CD14-positive monocyte (primary cell): ENCODE measurements around the gene GDF11. TPM values are rescaled to one million over a fixed set of nuclear protein-coding genes. Genes with fewer than 3 reads are reported as not detected.

Experiments used
- DNase-seq, 3 donors: peaks; one replicate each; pipeline ENCODE4 v3.0.0-alpha.2; 2011 to 2022
- H2AFZ ChIP-seq: 2 replicates; pipeline ENCODE4 v1.6.0; 2012; ENCODE audit warnings: mild to moderate bottlenecking, low read depth, low read length, inconsistent platforms; ENCODE audit not compliant: insufficient read depth, poor library complexity, severe bottlenecking
- H3K27ac ChIP-seq, 2 donors: 1 replicate in 1 of 2; 2 replicates in 1 of 2; pipeline ENCODE4 v1.5.1; 2012 to 2013; ENCODE audit warnings: low read length in 2 of 2, control low read depth in 1 of 2, inconsistent platforms in 1 of 2, low read depth in 1 of 2, mild to moderate bottlenecking in 1 of 2
- H3K27me3 ChIP-seq, 2 donors: one replicate each; pipeline versions ENCODE4 v1.6.0 to v1.6.1; 2011 to 2013; ENCODE audit warnings: low read length in 2 of 2; ENCODE audit not compliant: control insufficient read depth in 2 of 2, insufficient read depth in 2 of 2
- H3K36me3 ChIP-seq, 2 donors: replicated peaks in 1 of 2; 1 replicate in 1 of 2; 2 replicates in 1 of 2; pipeline versions ENCODE4 v1.5.1 to v1.6.1; 2012 to 2013; ENCODE audit warnings: low read length in 2 of 2, control low read depth in 1 of 2, inconsistent platforms in 1 of 2, mild to moderate bottlenecking in 1 of 2; ENCODE audit not compliant: insufficient read depth in 2 of 2, control insufficient read depth in 1 of 2
- H3K4me1 ChIP-seq, 2 donors: 1 replicate in 1 of 2; 2 replicates in 1 of 2; pipeline versions ENCODE4 v1.5.1 to v1.6.1; 2012 to 2013; ENCODE audit warnings: low read length in 2 of 2, control low read depth in 1 of 2, inconsistent platforms in 1 of 2, mild to moderate bottlenecking in 1 of 2, moderate library complexity in 1 of 2; ENCODE audit not compliant: insufficient read depth in 2 of 2, control insufficient read depth in 1 of 2
- H3K4me2 ChIP-seq: replicated peaks from 2 replicates; pipeline ENCODE3; 2012; ENCODE audit warnings: low read length, moderate library complexity, mild to moderate bottlenecking; ENCODE audit not compliant: poor library complexity, severe bottlenecking; ENCODE audit errors: extremely low read depth
- H3K4me3 ChIP-seq, 3 experiments: fragments of 200-600 bp in 1 of 3; sonication (generic) in 1 of 3; replicated peaks in 1 of 3; 1 replicate in 2 of 3; 2 replicates in 1 of 3; pipeline ENCODE4 v1.5.1; 2011 to 2013; ENCODE audit warnings: low read length in 3 of 3, mild to moderate bottlenecking in 3 of 3, control low read depth in 2 of 3, low read depth in 2 of 3, inconsistent platforms in 1 of 3, moderate library complexity in 1 of 3
- H3K79me2 ChIP-seq: 2 replicates; pipeline ENCODE4 v1.6.0; 2012; ENCODE audit warnings: mild to moderate bottlenecking, control low read depth, inconsistent platforms, low read length, moderate library complexity; ENCODE audit not compliant: insufficient read depth
- H3K9ac ChIP-seq: 2 replicates; pipeline ENCODE4 v1.6.0; 2017; ENCODE audit warnings: low read length, mild to moderate bottlenecking; ENCODE audit not compliant: insufficient read depth, poor library complexity, severe bottlenecking
- H3K9me3 ChIP-seq, 2 donors: replicated peaks in 1 of 2; 1 replicate in 1 of 2; 2 replicates in 1 of 2; pipeline versions ENCODE4 v1.5.1 to v1.6.1; 2012 to 2013; ENCODE audit warnings: low read length in 2 of 2, control low read depth in 1 of 2; ENCODE audit not compliant: control insufficient read depth in 1 of 2, insufficient read depth in 1 of 2
- H4K20me1 ChIP-seq: 2 replicates; pipeline ENCODE4 v1.6.0; 2012; ENCODE audit warnings: mild to moderate bottlenecking, low read length, control low read depth, moderate library complexity; ENCODE audit not compliant: insufficient read depth
- H3K27ac Mint-ChIP-seq, 7 donors: one replicate each; pipeline ENCODE4 v1.8.0; 2020; ENCODE audit warnings: mild to moderate bottlenecking in 7 of 7, mixed read lengths in 7 of 7, moderate library complexity in 6 of 7, inconsistent platforms in 2 of 7
- H3K27me3 Mint-ChIP-seq, 3 donors: one replicate each; pipeline ENCODE4 v1.8.0; 2021 to 2022; ENCODE audit warnings: low read depth in 3 of 3, mild to moderate bottlenecking in 3 of 3, mixed read lengths in 3 of 3, moderate library complexity in 3 of 3, inconsistent platforms in 1 of 3
- H3K36me3 Mint-ChIP-seq, 2 donors: one replicate each; pipeline ENCODE4 v1.8.0; 2020; ENCODE audit warnings: mixed read lengths in 2 of 2, inconsistent platforms in 1 of 2, mild to moderate bottlenecking in 1 of 2
- H3K4me1 Mint-ChIP-seq: one replicate; pipeline ENCODE4 v1.8.0; 2020; ENCODE audit warnings: mild to moderate bottlenecking, mixed read lengths
- H3K4me3 Mint-ChIP-seq, 2 donors: one replicate each; pipeline ENCODE4 v1.8.0; 2020; ENCODE audit warnings: mild to moderate bottlenecking in 2 of 2, mixed read lengths in 2 of 2, moderate library complexity in 1 of 2
- H3K9me3 Mint-ChIP-seq, 7 donors: one replicate each; pipeline ENCODE4 v1.8.0; 2020 to 2022; ENCODE audit warnings: mixed read lengths in 7 of 7, mild to moderate bottlenecking in 6 of 7, moderate library complexity in 6 of 7, inconsistent platforms in 2 of 7
- WGBS: methylation state at CpG from one replicate; pipeline ENCODE4 v1.1.5; 2013; ENCODE audit warnings: missing lambda C conversion rate; ENCODE audit not compliant: insufficient coverage; 5-methylcytosine and 5-hydroxymethylcytosine counted together
- intact Hi-C, 2 donors: fragments of 100-400 bp; cut with micrococcal nuclease; formaldehyde crosslinking; loops; one replicate each; pipeline versions ENCODE4 v1.15.0 to v1.15.1; 2023
- polyA plus RNA-seq, 3 donors: library from polyadenylated mRNA; depleted of rRNA in 1 of 3; unstranded in 2 of 3; stranded (reverse) in 1 of 3; fragments of 300-500 nt in 2 of 3; fragments of >200 nt in 1 of 3; fragmentation: Illumina TruSeq in 2 of 3; gene quantifications; 1 replicate in 2 of 3; 2 replicates in 1 of 3; pipeline ENCODE4 v1.2.3, GENCODE V29; 2012 to 2021
- small RNA-seq: library from RNA; depleted of rRNA; stranded (forward); fragments of <200 nt; gene quantifications from one replicate; pipeline ENCODE3, GENCODE V24; 2012; ENCODE audit warnings: low read depth; ENCODE audit not compliant: insufficient read length
- TF ChIP-seq, protein P1 (sequence below): fragments of 200-600 bp; IDR thresholded peaks from one replicate; pipeline ENCODE4 v1.8.0; 2022; ENCODE audit warnings: antibody characterized with exemption, mild to moderate bottlenecking

Gene GDF11
- polyA plus RNA-seq, 3 donors = 0.08 to 0.09 (median 0.09) TPM

DNA sequence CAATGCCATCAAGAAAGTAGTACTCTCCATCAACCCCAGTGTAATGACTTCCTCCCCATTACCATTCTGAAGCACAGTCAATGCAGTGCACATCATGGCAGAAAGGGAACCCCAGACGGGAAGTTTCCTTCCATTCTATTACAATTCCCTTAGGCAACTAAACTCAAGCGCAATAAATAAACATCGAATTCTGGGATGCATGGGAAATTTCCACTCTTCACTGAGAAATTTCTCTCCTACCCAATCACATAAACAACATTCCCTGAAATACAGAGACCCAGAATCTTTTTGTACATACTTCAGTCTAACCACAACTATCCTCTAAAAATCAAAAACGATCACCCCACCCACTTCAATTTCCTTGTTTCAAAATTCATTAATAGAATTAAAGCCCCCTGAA lies 54.6 kb downstream of the GDF11 start:
- no peaks in the 10 kb centered on the region for H3K27me3 ChIP-seq
- intact Hi-C loops = no loop called here

More for the DNA sequence above, 54.6 kb downstream of the GDF11 start:
- H3K36me3 Mint-ChIP-seq = peaks cover 76 to 92% of the 10 kb centered on the region in 2 donors
- peaks cover 21% of the 10 kb centered on the region for H3K79me2 ChIP-seq
- no peak overlapping the region for H2AFZ ChIP-seq
- H3K27ac Mint-ChIP-seq = peak overlapping the region in 1 of 7 donors; percentile 0
- peaks cover 0 to 2% (median 0%) of the 10 kb centered on the region in 3 donors for H3K27me3 Mint-ChIP-seq
- TF ChIP-seq, protein P1, sequence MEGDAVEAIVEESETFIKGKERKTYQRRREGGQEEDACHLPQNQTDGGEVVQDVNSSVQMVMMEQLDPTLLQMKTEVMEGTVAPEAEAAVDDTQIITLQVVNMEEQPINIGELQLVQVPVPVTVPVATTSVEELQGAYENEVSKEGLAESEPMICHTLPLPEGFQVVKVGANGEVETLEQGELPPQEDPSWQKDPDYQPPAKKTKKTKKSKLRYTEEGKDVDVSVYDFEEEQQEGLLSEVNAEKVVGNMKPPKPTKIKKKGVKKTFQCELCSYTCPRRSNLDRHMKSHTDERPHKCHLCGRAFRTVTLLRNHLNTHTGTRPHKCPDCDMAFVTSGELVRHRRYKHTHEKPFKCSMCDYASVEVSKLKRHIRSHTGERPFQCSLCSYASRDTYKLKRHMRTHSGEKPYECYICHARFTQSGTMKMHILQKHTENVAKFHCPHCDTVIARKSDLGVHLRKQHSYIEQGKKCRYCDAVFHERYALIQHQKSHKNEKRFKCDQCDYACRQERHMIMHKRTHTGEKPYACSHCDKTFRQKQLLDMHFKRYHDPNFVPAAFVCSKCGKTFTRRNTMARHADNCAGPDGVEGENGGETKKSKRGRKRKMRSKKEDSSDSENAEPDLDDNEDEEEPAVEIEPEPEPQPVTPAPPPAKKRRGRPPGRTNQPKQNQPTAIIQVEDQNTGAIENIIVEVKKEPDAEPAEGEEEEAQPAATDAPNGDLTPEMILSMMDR = no peak
- H3K9ac ChIP-seq = no peak overlapping the region
- H3K36me3 ChIP-seq = peaks cover 92 to 100% of the 10 kb centered on the region in 2 donors
- no peaks in the 10 kb centered on the region for H3K9me3 Mint-ChIP-seq
- no peaks in the 10 kb centered on the region for H3K9me3 ChIP-seq
- no peaks in the 10 kb centered on the region for H3K4me1 Mint-ChIP-seq
- no peak for DNase-seq
- peaks cover 45% of the 10 kb centered on the region for H4K20me1 ChIP-seq
- no peak overlapping the region for H3K4me3 ChIP-seq
- no peaks in the 10 kb centered on the region for H3K4me1 ChIP-seq
- 85% methylated on average over 3 of the region's 4 CpGs for WGBS
- no peak overlapping the region for H3K27ac ChIP-seq
- H3K4me3 Mint-ChIP-seq = no peak overlapping the region
- H3K4me2 ChIP-seq = no peak overlapping the region

Small RNA genes lying within 50 kb of the gene (small RNA-seq; reads per million reads assigned to genes)
- gene AC009779.1 (not detected), gene RF00017 (not detected)

Other genes with a start within 250 kb of the GDF11 start
- gene OR6C4, start 193.5 kb upstream of the GDF11 start, polyA plus RNA-seq = not detected
- not detected for gene OR2AP1, start 170.7 kb upstream of the GDF11 start, polyA plus RNA-seq
- not detected for gene OR10P1, start 106.2 kb upstream of the GDF11 start, polyA plus RNA-seq
- gene ITGA7, start 35.2 kb upstream of the GDF11 start, polyA plus RNA-seq = 1 to 10 TPM in 1 of 3 donors, under 1 TPM in 2; 0.23 to 3.3 (median 0.55) TPM
- gene BLOC1S1, start 27.1 kb upstream of the GDF11 start, polyA plus RNA-seq = 100 to 1,000 TPM; 222 to 358 (median 223) TPM
- 10 to 100 TPM in 1 of 3 donors, 1 to 10 TPM in 2; 1.2 to 10.4 (median 1.2) TPM for gene RDH5, start 22.7 kb upstream of the GDF11 start, polyA plus RNA-seq
- gene CD63, start 14.1 kb upstream of the GDF11 start, polyA plus RNA-seq = 1,000 to 10,000 TPM in 1 of 3 donors, 100 to 1,000 TPM in 2; 336 to 1,099 (median 988) TPM
- gene SARNP, start 74.6 kb downstream of the GDF11 start, polyA plus RNA-seq = 100 to 1,000 TPM in 1 of 3 donors, 10 to 100 TPM in 2; 28.9 to 139 (median 98.6) TPM
- 100 to 1,000 TPM in 2 of 3 donors, 10 to 100 TPM in 1; 15.5 to 140 (median 137) TPM for gene ORMDL2, start 74.9 kb downstream of the GDF11 start, polyA plus RNA-seq
- gene DNAJC14, start 86.5 kb downstream of the GDF11 start, polyA plus RNA-seq = 10 to 100 TPM in 2 of 3 donors, 1 to 10 TPM in 1; 6.2 to 26.2 (median 24.2) TPM
- gene MMP19, start 99.8 kb downstream of the GDF11 start, polyA plus RNA-seq = 1 to 10 TPM in 2 of 3 donors, under 1 TPM in 1; 0.81 to 2.8 (median 1.0) TPM
- 10 to 100 TPM; 17.3 to 47.1 (median 39.5) TPM for gene PYM1, start 184.8 kb downstream of the GDF11 start, polyA plus RNA-seq
- 10 to 100 TPM; 16.0 to 99.1 (median 21.4) TPM for gene DGKA, start 188.0 kb downstream of the GDF11 start, polyA plus RNA-seq
- gene PMEL, start 222.9 kb downstream of the GDF11 start, polyA plus RNA-seq = under 1 TPM; 0.37 to 0.54 (median 0.40) TPM
- 10 to 100 TPM in 1 of 3 donors, 1 to 10 TPM in 2; 4.1 to 11.8 (median 4.7) TPM for gene CDK2, start 223.7 kb downstream of the GDF11 start, polyA plus RNA-seq
- 10 to 100 TPM; 44.0 to 63.0 (median 48.5) TPM for gene RAB5B, start 231.0 kb downstream of the GDF11 start, polyA plus RNA-seq